IPS-15b (cell line): ENCODE data around the gene MRFAP1L1.

Experiments
- H3K27me3 ChIP-seq: one replicate; pipeline ENCODE4 v1.6.1; 2013; ENCODE audit warnings: low read length; ENCODE audit not compliant: control insufficient read depth, insufficient read depth
- H3K36me3 ChIP-seq: one replicate; pipeline ENCODE4 v1.6.1; 2013; ENCODE audit warnings: low read length; ENCODE audit not compliant: control insufficient read depth, insufficient read depth
- H3K4me1 ChIP-seq: one replicate; pipeline ENCODE4 v1.6.1; 2013; ENCODE audit warnings: mild to moderate bottlenecking, low read length; ENCODE audit not compliant: control insufficient read depth, insufficient read depth
- H3K4me3 ChIP-seq: one replicate; pipeline ENCODE4 v1.5.1; 2013; ENCODE audit warnings: low read depth, low read length
- H3K9ac ChIP-seq: one replicate; pipeline ENCODE4 v1.6.1; 2013; ENCODE audit warnings: low read depth, mild to moderate bottlenecking, low read length
- H3K9me3 ChIP-seq: one replicate; pipeline ENCODE4 v1.6.1; 2013; ENCODE audit warnings: mild to moderate bottlenecking, low read length; ENCODE audit not compliant: control insufficient read depth, insufficient read depth

The MRFAP1L1 gene

GRCh38 chr4:6662591-6662990 lies 47.1 kb downstream of the MRFAP1L1 start:
- no peak overlapping the region for H3K4me3 ChIP-seq
- no peaks in the 10 kb centered on the region for H3K9me3 ChIP-seq
- no peaks in the 10 kb centered on the region for H3K4me1 ChIP-seq
- H3K27me3 ChIP-seq: peaks cover 45% of the 10 kb centered on the region
- no peak overlapping the region for H3K9ac ChIP-seq
- H3K36me3 ChIP-seq: no peaks in the 10 kb centered on the region

DNA sequence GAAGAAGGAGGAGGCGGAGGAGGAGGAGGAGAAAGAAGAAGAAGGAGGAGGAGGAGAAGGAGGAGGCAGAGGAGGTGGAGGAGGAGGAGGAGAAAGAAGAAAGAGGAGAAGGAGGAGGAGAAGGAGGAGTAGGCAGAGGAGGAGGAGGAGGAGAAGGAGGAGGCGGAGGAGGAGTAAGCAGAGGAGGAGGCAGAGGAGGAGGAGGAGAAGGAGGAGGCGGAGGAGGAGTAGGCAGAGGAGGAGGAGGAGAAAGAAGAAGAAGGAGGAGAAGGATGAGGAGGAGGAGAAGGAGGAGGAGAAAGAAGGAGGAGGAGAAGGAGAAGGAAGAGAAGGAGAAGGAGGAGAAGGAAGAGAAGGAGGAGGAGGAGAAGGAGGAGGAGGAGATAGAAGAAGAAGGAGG lies 49.2 kb downstream of the MRFAP1L1 start:
- Histone ChIP-seq H3K36me3 (no peaks in the 10 kb centered on the region), H3K9me3 (no peaks in the 10 kb centered on the region), H3K9ac (no peak overlapping the region), H3K27me3 (peaks cover 45% of the 10 kb centered on the region), H3K4me1 (no peaks in the 10 kb centered on the region), H3K4me3 (no peak overlapping the region)

GRCh38 chr4:6659897-6660296 lies 49.8 kb downstream of the MRFAP1L1 start:
- no peaks in the 10 kb centered on the region for H3K9me3 ChIP-seq
- H3K36me3 ChIP-seq: no peaks in the 10 kb centered on the region
- peaks cover 45% of the 10 kb centered on the region for H3K27me3 ChIP-seq
- H3K9ac ChIP-seq: no peak overlapping the region
- no peaks in the 10 kb centered on the region for H3K4me1 ChIP-seq
- H3K4me3 ChIP-seq: no peak overlapping the region

GRCh38 chr4:6658597-6659075 lies 51.0 kb downstream of the MRFAP1L1 start:
- Histone ChIP-seq H3K36me3 (no peaks in the 10 kb centered on the region), H3K9ac (no peak overlapping the region), H3K4me3 (peak overlapping the region; percentile 22), H3K9me3 (no peaks in the 10 kb centered on the region), H3K27me3 (peaks cover 44% of the 10 kb centered on the region), H3K4me1 (no peaks in the 10 kb centered on the region)

- H3K4me3 ChIP-seq: peak overlapping the region; percentile 22
- no peak overlapping the region for H3K9ac ChIP-seq
- no peaks in the 10 kb centered on the region for H3K9me3 ChIP-seq
- no peaks in the 10 kb centered on the region for H3K36me3 ChIP-seq
- peaks cover 39% of the 10 kb centered on the region for H3K27me3 ChIP-seq
- no peaks in the 10 kb centered on the region for H3K4me1 ChIP-seq
Measured at GRCh38 chr4:6658209-6658595, 51.5 kb downstream of the MRFAP1L1 start.
